Tibial nerve (tissue), 4 donors: ENCODE results near the gene GRIN2A.

Experiments used
- EP300 ChIP-seq, 2 donors: sonication (generic); formaldehyde crosslinking; IDR thresholded peaks; one replicate each; pipeline ENCODE4 v1.6.1; 2017; ENCODE audit warnings: antibody characterized with exemption in 2 of 2, mild to moderate bottlenecking in 1 of 2
- TF ChIP-seq, protein P1 (sequence below), 5 experiments: fragments of 200-600 bp in 3 of 5; fragments of 450-650 bp in 2 of 5; sonication (generic) in 3 of 5; IDR thresholded peaks; one replicate each; pipeline ENCODE4 v1.5.1; 2016 to 2019; ENCODE audit warnings: antibody characterized with exemption in 5 of 5, mild to moderate bottlenecking in 3 of 5, moderate library complexity in 2 of 5

DNA sequence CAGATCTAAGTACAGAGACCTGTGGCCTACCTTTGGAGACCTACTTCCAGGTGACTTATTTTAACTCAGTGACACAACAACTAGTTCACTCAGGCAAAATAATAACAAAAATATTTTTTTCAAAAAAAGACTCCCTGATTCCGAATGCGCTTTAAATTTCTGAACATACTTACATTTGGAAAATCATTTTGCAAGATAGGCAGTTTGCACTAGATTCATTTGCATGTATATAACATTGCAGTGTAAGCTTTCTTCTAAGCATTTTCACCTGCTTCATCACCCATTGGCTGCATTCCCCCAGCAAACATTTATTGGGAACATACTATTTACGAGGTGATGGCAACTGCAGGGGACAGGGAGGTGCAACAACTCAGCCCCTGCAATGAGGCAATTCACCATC is 166.8 kb downstream of the GRIN2A start:
- TF ChIP-seq, protein P1, sequence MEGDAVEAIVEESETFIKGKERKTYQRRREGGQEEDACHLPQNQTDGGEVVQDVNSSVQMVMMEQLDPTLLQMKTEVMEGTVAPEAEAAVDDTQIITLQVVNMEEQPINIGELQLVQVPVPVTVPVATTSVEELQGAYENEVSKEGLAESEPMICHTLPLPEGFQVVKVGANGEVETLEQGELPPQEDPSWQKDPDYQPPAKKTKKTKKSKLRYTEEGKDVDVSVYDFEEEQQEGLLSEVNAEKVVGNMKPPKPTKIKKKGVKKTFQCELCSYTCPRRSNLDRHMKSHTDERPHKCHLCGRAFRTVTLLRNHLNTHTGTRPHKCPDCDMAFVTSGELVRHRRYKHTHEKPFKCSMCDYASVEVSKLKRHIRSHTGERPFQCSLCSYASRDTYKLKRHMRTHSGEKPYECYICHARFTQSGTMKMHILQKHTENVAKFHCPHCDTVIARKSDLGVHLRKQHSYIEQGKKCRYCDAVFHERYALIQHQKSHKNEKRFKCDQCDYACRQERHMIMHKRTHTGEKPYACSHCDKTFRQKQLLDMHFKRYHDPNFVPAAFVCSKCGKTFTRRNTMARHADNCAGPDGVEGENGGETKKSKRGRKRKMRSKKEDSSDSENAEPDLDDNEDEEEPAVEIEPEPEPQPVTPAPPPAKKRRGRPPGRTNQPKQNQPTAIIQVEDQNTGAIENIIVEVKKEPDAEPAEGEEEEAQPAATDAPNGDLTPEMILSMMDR (IDR thresholded peaks at IDR 0.05) = no peak
- TF ChIP-seq EP300 (IDR thresholded peaks at IDR 0.05) = no peak
